ENCODE data around the gene HSD17B3.
"Not testable (repeated sequence)": the region's sequence is repeated elsewhere in the genome, so short reads cannot be mapped to it uniquely, and the experiment has no call there.

The HSD17B3 gene

DNA sequence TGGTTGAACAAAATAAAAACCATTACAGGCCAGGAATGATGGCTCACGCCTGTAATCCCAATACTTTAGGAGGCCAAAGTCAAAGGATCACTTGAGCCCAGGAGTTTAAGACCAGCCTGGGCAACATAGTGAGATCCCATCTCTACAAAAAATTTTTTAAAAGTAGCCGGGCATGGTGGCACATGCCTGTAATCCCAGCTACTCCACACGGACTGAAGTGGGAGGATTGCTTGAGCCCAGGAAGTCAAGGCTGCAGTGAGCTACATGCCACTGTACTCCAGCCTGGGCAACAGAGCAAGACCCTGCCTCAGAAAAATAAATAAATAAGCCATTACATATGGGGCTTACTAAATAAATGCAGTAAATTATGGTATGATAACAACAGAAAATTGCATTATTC lies 20.2 kb upstream of the HSD17B3 start:
- not testable (repeated sequence) for H3K27me3 Mint-ChIP-seq

DNA sequence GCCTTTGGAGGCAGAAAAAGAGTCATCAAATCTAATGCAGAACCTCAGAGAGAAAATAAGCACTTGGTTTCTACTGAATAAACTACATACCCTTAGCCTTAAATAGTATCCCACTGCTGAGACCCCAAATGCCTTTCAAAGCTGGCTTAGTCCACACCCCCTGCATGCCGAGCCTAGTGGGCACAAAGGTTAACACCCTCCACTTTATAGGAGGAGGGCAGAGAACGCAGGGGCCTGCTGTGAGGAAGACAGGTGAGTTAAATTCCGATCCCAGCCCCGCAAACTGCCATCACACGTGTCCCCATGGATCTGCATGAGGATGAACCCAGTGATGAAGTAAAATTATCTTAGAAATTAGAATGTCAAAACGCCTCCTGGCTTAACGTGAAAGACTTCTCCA lies 19.5 kb upstream of the HSD17B3 start:
- H3K27me3 Mint-ChIP-seq = no peaks in the 10 kb centered on the region
- DNase-seq (no peak), ATAC-seq (no peak)
- no peaks in the 10 kb centered on the region for H3K9me3 Mint-ChIP-seq
- H3K27ac Mint-ChIP-seq = no peak overlapping the region
- no peaks in the 10 kb centered on the region for H3K4me1 Mint-ChIP-seq
- H3K4me3 Mint-ChIP-seq = no peak overlapping the region
- H3K36me3 Mint-ChIP-seq (ENCODE audit: low read depth) = no peaks in the 10 kb centered on the region

More for the DNA sequence above, 20.2 kb upstream of the HSD17B3 start:
- not testable (repeated sequence) for H3K4me1 Mint-ChIP-seq; ATAC-seq; H3K4me3 Mint-ChIP-seq; H3K27ac Mint-ChIP-seq; H3K9me3 Mint-ChIP-seq; H3K36me3 Mint-ChIP-seq (ENCODE audit: low read depth); DNase-seq

DNA sequence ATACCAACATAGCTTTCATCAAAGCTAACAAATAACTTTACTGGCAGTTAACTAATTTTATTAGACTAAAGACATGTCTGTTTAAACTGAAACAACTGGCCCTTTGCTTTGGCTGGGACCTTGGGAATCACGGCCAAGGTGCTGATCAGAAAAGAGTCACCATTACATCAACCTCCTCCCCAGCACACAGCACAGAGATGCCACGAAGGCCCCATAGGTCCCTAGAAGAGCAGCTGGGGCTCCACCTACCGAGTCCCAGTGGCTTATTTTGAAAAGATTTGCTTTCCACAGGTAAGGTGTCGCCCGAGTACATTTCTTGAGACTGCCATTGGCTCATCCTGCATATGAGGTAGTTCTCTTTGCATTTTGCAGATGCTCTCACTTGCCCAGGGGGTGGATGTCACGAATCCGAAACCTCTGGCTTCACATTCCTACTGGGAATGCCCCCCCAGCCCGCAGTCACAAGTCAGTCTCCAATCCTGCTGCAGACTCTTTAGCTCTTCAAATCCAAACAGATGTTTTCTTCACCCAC lies 18.8 kb upstream of the HSD17B3 start:
- H3K27me3 Mint-ChIP-seq = no peaks in the 10 kb centered on the region
- ATAC-seq = no peak
- H3K9me3 Mint-ChIP-seq = no peaks in the 10 kb centered on the region
- no peaks in the 10 kb centered on the region for H3K4me1 Mint-ChIP-seq
- H3K4me3 Mint-ChIP-seq = no peak overlapping the region
- no peak for DNase-seq
- no peaks in the 10 kb centered on the region for H3K36me3 Mint-ChIP-seq (ENCODE audit: low read depth)
- H3K27ac Mint-ChIP-seq = no peak overlapping the region

DNA sequence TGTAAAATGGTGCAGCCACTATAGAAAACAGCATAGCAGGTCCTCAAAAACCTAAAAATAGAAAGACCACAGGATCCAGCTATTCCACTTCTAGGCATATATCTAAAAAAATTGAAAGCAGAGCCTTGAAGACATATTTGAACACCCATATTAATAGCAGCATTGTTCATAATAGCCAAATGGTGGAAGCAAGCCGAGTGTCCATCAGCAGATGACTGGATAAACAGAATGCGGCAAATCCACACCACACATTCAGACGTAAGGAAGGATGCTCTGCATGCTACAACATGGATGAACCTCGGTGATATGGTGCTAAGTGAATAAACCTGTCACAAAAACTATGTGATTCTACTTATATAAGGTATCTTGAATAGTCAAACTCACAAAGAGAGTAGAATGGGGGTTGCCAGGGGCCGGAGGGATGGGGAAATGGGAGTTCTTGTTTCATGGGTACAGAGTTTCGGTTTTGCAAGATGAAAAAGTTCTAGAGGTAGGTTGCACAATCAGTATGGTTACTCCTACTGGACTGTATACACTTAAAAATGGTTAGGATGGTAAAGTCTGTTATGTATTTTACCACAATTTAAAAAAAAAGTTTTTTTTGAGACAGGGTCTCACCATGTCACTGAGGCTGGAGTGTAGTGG lies 17.1 kb upstream of the HSD17B3 start:
- no peaks in the 10 kb centered on the region for H3K27me3 Mint-ChIP-seq
- DNase-seq (no peak), ATAC-seq (no peak)
- H3K36me3 Mint-ChIP-seq (ENCODE audit: low read depth) = no peaks in the 10 kb centered on the region
- H3K4me3 Mint-ChIP-seq = no peak overlapping the region
- H3K27ac Mint-ChIP-seq = no peak overlapping the region
- H3K9me3 Mint-ChIP-seq = no peaks in the 10 kb centered on the region
- H3K4me1 Mint-ChIP-seq = no peaks in the 10 kb centered on the region

DNA sequence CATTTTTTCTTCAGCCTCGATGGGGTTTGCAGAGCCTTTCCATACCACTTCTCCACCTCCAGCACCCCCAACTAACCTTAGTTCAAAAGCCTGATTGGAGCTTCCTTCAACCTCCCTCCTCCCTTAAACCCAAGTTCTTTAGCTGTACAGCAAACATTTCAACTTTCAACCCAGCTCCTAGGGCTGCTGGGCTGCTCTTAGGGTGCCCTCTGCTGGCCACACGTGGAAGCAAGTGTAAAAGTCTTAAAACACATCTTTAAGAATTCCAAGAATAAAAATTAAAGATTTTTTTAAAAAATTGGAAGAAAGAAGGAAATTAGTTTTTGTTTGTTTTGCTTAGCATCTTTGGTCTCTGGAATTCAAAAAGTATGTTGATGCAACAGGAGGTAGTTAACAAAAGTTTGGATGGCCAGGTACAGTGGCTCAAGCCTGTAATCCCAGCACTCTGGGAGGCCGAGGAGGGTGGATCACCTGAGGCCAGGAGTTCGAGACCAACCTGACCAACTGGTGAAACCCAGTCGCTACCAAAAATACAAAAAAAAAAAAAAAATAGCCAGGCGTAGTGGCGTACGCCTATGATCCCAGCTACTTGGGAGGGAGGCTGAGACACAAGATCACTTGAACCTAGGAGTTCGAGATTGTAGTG lies 15.5 kb upstream of the HSD17B3 start:
- H3K36me3 Mint-ChIP-seq (ENCODE audit: low read depth) = peaks cover 10% of the 10 kb centered on the region
- peak; percentile 26 for DNase-seq
- no peaks in the 10 kb centered on the region for H3K4me1 Mint-ChIP-seq

DNA sequence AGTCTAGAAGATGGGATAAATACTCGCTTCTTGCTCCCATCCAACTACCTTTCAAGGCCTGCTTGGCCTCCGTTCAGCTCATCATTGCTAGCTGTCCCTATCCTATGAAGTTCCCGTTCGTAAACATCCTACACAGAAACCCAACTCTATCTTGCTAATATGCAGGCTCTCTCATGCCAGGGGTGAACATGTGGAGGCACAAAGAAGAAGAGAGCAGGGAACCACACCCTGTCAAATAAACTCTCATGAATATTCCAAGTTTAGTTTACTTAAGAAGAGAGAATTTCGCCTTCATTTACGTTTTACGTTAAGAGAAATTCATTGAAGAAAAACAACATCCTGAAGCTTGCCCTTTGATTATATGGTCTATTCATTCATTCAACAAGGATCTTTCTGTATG lies 7.9 kb upstream of the HSD17B3 start:
- no peaks in the 10 kb centered on the region for H3K4me1 Mint-ChIP-seq
- no peak for ATAC-seq
- peaks cover 10% of the 10 kb centered on the region for H3K27me3 Mint-ChIP-seq
- H3K36me3 Mint-ChIP-seq (ENCODE audit: low read depth) = peaks cover 18% of the 10 kb centered on the region
- peaks cover 19% of the 10 kb centered on the region for H3K9me3 Mint-ChIP-seq
- no peak overlapping the region for H3K4me3 Mint-ChIP-seq
- DNase-seq = no peak
- H3K27ac Mint-ChIP-seq = no peak overlapping the region

More for the DNA sequence above, 15.5 kb upstream of the HSD17B3 start:
- no peaks in the 10 kb centered on the region for H3K27me3 Mint-ChIP-seq
- no peak overlapping the region for H3K27ac Mint-ChIP-seq
- ATAC-seq = peak; percentile 54
- peaks cover 11% of the 10 kb centered on the region for H3K9me3 Mint-ChIP-seq
- H3K4me3 Mint-ChIP-seq = no peak overlapping the region

DNA sequence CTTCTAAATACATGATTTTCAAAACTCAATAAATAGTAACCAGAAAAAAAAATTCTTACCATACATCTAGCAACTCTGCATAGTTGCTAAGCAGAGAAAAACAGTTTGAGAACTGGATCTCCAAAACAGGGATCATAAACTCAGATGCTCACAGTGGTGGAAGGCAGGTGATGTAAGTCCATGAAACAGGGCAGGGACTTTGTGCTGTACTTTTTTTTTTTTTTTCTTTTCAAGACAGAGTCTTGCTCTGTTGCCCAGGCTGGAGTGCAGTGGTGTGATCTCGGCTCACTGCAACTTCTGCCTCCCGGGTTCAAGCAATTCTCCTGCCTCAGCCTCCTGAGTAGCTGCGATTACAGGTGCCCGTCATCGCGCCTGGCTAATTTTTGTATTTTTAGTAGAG lies 5.0 kb upstream of the HSD17B3 start:
- H3K36me3 Mint-ChIP-seq (ENCODE audit: low read depth); H3K27me3 Mint-ChIP-seq; ATAC-seq; H3K9me3 Mint-ChIP-seq; H3K27ac Mint-ChIP-seq; DNase-seq; H3K4me3 Mint-ChIP-seq; H3K4me1 Mint-ChIP-seq: not testable (repeated sequence)

DNA sequence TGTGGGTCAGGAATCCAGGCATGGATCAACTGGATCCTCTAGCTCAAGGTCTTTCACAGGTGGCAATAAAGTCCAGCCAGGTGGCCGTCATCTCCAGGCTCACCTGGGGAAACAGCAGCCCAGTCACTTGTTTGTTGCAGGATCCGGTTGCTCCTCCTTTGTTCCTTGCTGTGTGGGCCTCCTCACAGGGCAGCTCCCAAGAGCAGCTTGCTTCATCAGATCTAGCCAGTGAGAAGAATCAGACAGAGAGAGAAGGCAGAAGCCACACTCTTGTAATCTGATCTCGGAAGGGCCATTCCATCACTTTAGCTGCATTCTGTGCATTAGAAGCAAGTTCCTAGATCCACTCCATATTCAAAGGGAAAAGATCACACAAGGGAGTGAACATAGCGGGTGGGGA lies 3.2 kb upstream of the HSD17B3 start:
- DNase-seq = no peak
- Mint-ChIP-seq H3K27ac (no peak overlapping the region), H3K4me3 (no peak overlapping the region), H3K9me3 (no peaks in the 10 kb centered on the region), H3K4me1 (no peaks in the 10 kb centered on the region), H3K27me3 (no peaks in the 10 kb centered on the region), H3K36me3 (ENCODE audit: low read depth) (no peaks in the 10 kb centered on the region)
- ATAC-seq = no peak

DNA sequence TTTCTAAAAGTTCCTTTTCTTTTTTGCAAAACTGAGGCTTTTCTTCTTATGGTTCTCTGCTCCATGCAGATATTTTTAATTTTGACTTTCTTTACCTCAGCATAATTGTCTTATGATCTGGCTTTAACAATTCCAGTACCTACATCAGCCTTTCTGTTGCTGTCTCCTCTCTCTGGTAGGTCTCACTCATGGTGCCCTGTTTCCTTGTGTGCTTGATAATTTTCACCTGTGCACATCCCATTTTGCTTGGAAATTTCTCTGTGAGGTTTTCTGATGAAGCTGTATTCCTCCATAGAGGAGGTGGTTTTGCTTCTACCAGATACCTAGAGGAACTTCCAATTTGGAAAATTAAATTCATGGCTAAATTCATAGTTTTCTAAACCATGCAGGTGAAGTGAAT lies 2.3 kb upstream of the HSD17B3 start:
- Mint-ChIP-seq H3K4me3 (no peak overlapping the region), H3K27ac (no peak overlapping the region), H3K9me3 (no peaks in the 10 kb centered on the region), H3K4me1 (no peaks in the 10 kb centered on the region), H3K27me3 (no peaks in the 10 kb centered on the region), H3K36me3 (ENCODE audit: low read depth) (no peaks in the 10 kb centered on the region)
- ATAC-seq (no peak), DNase-seq (no peak)

DNA sequence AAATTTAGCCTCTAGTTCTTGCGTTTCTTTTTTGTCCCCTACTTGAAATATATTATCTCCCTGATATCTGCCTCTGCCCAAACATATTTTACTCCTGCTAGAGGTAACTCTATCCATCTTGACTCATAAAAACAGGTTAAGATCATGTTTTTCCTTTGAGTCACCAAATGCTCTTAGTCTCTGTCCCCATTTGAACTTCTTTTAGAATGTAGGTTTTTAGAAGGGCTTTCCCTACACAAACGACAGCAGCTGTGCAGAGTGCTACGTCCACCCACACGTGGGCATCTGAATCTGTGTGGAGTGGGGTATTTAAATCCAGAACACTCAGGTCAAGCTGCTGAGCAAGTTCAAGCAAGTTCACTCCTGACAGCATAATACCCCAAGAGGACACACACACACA lies 2.2 kb downstream of the HSD17B3 start:
- H3K36me3 Mint-ChIP-seq (ENCODE audit: low read depth) = no peaks in the 10 kb centered on the region
- H3K4me3 Mint-ChIP-seq = no peak overlapping the region
- no peak for ATAC-seq
- no peak overlapping the region for H3K27ac Mint-ChIP-seq
- no peaks in the 10 kb centered on the region for H3K4me1 Mint-ChIP-seq
- no peaks in the 10 kb centered on the region for H3K27me3 Mint-ChIP-seq
- H3K9me3 Mint-ChIP-seq = no peaks in the 10 kb centered on the region
- no peak for DNase-seq

DNA sequence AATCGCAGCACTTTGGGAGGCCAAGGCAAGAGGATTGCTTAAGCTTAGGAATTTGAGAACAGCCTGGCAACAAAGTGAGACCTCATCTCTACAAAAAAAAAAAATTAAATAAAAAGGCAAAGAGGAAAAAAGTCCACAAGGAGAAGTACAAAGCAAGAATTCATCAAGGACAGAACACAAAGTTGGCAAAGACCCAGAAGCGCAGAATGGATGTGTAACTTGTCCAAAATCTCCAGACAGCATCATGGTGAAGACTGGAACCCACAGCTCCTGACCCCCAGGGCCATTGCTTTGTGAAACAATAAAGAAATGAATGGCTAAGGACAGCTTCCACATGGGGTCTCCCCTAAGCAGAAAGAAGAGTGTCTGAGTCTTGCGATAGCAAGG lies 7.8 kb downstream of the HSD17B3 start:
- H3K4me1 Mint-ChIP-seq = no peaks in the 10 kb centered on the region
- H3K27ac Mint-ChIP-seq = no peak overlapping the region
- DNase-seq (no peak), ATAC-seq (no peak)
- H3K9me3 Mint-ChIP-seq = no peaks in the 10 kb centered on the region
- H3K4me3 Mint-ChIP-seq = no peak overlapping the region
- peaks cover 2% of the 10 kb centered on the region for H3K27me3 Mint-ChIP-seq
- H3K36me3 Mint-ChIP-seq (ENCODE audit: low read depth) = no peaks in the 10 kb centered on the region

DNA sequence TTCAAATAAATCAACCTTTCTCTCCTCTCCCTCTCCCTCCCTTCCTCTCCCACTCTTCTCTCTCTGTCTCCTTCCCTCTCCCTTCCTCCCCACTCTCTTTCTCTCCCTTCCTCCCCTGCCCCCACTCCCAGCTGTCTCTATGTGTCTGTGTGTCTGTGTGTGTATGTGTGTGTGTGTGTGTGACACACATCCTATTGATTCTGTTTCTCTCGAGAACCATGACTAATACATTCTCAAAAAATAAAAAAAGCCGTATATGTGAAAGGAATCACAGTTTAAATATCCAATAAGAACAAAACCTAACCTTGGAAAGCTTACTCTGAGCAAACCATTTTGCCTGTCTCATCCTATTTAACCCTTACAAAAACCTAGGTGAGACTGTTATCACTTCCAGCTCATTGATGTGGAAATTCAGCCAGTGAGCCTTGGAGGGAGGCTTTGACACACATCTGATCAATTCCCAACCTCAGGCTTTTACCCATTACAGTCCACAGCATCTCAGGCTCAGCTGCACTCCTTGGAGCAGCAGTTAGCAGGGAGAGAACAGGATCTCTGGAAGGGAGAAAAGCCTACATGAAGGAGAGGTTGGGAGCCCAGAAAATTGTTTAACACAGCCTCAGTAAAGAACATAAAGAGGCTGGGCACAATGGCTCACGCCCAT lies 8.3 kb downstream of the HSD17B3 start:
- ATAC-seq (no peak), DNase-seq (no peak)
- H3K4me3 Mint-ChIP-seq = no peak overlapping the region
- H3K27ac Mint-ChIP-seq = no peak overlapping the region
- peaks cover 2% of the 10 kb centered on the region for H3K27me3 Mint-ChIP-seq
- no peaks in the 10 kb centered on the region for H3K36me3 Mint-ChIP-seq (ENCODE audit: low read depth)
- no peaks in the 10 kb centered on the region for H3K9me3 Mint-ChIP-seq
- no peaks in the 10 kb centered on the region for H3K4me1 Mint-ChIP-seq

DNA sequence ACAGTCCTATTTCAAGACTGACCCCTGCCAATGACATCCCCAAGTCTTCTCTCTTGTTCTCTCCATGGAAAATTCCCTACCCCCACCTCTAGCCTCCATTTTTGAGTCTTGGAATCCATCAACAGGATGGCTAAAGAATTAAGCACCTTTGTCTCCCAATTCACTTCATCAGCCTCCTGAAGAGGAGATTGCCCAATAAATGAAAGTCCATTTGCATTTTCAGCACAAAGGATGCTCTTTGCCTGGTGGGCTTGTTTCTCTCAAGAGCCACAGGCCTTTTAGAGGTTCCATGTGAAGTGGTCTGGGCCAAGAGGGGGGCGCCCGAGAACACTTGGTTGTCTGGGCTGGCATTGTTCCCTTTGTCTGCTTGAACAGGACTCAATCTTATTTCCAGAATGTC lies 12.6 kb downstream of the HSD17B3 start:
- H3K4me3 Mint-ChIP-seq = no peak overlapping the region
- no peak overlapping the region for H3K27ac Mint-ChIP-seq
- peaks cover 4% of the 10 kb centered on the region for H3K9me3 Mint-ChIP-seq
- peaks cover 6% of the 10 kb centered on the region for H3K27me3 Mint-ChIP-seq
- DNase-seq (no peak), ATAC-seq (no peak)
- no peaks in the 10 kb centered on the region for H3K4me1 Mint-ChIP-seq
- no peaks in the 10 kb centered on the region for H3K36me3 Mint-ChIP-seq (ENCODE audit: low read depth)

DNA sequence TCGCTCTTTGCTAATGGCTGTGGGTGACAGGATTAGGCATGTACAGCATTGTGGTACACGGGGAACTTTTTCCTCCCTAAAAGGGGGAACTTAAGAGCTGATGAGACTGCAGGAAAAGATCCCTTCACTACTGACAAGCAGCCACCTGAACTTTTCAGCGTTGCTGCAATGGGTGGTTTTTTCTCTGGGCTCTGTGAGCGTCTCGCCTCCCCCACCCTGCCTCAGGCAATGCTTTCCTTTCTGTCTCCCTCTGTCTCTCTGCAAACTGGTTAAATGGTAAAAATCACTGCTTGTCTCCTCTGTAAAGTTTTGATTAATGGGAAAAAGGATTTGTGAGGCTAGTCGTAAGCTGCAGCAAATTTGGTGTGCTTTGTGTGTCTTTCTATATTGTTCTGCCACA lies 20.3 kb downstream of the HSD17B3 start:
- ATAC-seq = no peak
- H3K4me1 Mint-ChIP-seq = no peaks in the 10 kb centered on the region
- peaks cover 7% of the 10 kb centered on the region for H3K27me3 Mint-ChIP-seq
- no peak overlapping the region for H3K27ac Mint-ChIP-seq
- no peak overlapping the region for H3K4me3 Mint-ChIP-seq
- H3K9me3 Mint-ChIP-seq = peaks cover 5% of the 10 kb centered on the region
- peaks cover 2% of the 10 kb centered on the region for H3K36me3 Mint-ChIP-seq (ENCODE audit: low read depth)
- DNase-seq = no peak

DNA sequence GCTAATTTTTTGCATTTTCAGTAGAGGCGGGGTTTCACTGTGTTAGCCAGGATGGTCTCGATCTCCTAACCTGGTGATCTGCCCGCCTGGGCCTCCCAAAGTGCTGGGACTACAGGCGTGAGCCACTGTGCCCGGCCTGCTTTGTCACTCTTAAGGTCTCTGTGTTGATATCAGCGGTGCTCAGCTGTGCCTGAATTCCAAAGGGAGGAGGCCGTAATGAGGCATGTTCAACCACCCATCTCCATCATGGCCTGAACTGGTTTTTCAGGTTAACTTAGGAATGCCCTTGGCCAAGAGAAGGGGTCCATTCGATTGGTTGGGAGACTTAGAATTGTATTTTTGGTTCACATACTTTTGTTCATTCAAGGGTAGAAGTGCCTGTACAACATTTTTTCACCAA lies 22.0 kb downstream of the HSD17B3 start:
- Mint-ChIP-seq H3K4me3 (no peak overlapping the region), H3K36me3 (ENCODE audit: low read depth) (peaks cover 3% of the 10 kb centered on the region), H3K27me3 (peaks cover 3% of the 10 kb centered on the region), H3K27ac (no peak overlapping the region), H3K9me3 (peaks cover 14% of the 10 kb centered on the region), H3K4me1 (no peaks in the 10 kb centered on the region)
- no peak for ATAC-seq
- no peak for DNase-seq
